B cell (primary cell): ENCODE results near the gene HERC2.

ENCODE experiments used
- CTCF ChIP-seq: fragments of 200-600 bp; IDR thresholded peaks from one replicate; pipeline ENCODE4 v1.8.0; 2022; ENCODE audit warnings: antibody characterized with exemption, mild to moderate bottlenecking
- EZH2 ChIP-seq: IDR thresholded peaks from 2 replicates; pipeline ENCODE4 v1.6.1; 2012; ENCODE audit warnings: borderline replicate concordance, low read depth, mild to moderate bottlenecking, moderate library complexity, low read length; ENCODE audit not compliant: insufficient read depth, poor library complexity, severe bottlenecking

GRCh38 chr15:28191832-28192231 lies 130.1 kb downstream of the HERC2 start:
- TF ChIP-seq CTCF (no peak), EZH2 (no peak)
